ENCODE data around the gene AGAP5. TPM values are rescaled to one million over a fixed set of nuclear protein-coding genes. Genes with fewer than 3 reads are reported as not detected.
"Not testable (repeated sequence)": the region's sequence is repeated elsewhere in the genome, so short reads cannot be mapped to it uniquely, and the experiment has no call there.

The AGAP5 gene
- total RNA-seq = 10 to 100 TPM; 10.2 to 11.3 TPM

DNA sequence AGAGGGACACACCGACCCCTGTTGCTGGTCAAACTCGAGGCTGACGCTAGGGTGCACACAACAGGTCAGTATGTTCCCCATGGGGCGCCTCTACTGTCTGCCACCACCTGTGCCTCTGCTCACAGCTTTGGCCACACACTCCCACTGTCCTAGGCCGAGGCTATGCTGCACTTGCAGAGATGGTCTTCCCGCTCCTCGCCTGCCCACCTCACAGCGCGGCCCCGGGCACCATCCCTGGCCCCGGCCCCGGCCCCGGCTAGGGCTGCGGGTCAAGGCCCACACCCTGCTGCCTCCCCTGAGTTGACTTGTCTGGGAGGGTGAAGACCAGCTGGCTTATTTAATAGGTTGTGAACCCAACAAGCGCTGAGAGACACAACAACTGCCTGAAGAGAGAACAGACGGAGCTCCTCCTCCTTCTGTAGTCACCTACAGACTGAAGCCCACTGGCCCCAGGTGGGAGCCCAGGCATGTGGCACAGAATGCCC lies at the start of gene AGAP5:
AGAP5 (minus strand) TSS at position 435 of the 485 bp plus-strand sequence; CDS start at position 81, 354 bp downstream.
- H3K27ac Mint-ChIP-seq; DNase-seq; POLR2A ChIA-PET; ATAC-seq (ENCODE audit: low read depth); H3K4me1 Mint-ChIP-seq; H3K9me3 Mint-ChIP-seq; H3K27me3 Mint-ChIP-seq; H3K4me3 Mint-ChIP-seq; H3K36me3 Mint-ChIP-seq: not testable (repeated sequence)

DNA sequence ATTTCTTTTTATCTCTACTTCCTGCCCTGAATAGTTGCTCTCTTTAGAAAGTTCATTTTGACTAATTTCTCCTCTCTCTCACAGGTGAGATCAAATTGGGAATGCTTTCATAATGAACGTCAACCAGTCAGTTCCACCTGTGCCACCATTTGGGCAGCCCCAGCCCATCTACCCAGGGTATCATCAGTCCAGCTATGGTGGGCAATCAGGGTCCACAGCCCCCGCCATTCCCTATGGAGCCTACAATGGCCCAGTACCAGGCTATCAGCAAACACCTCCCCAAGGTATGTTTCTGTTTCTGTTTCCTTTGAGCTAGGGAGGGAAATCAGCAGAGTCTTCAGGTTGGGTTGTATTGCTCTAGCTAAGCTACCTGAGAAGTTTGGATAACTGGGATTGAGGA lies 48.8 kb upstream of the AGAP5 start:
- ATAC-seq (ENCODE audit: low read depth) (no peak), DNase-seq (no peak)
- H3K36me3 Mint-ChIP-seq = peaks cover 19% of the 10 kb centered on the region
- peak overlapping the region; percentile 39 for H3K4me3 Mint-ChIP-seq
- no peaks in the 10 kb centered on the region for H3K9me3 Mint-ChIP-seq
- POLR2A ChIA-PET = interaction anchor here (0.9 to 1.4 kb wide), 2 partner anchors 16 to 35 kb away, joined by 3 to 4 read pairs; partner anchors contain the start of gene CHCHD1
- H3K27me3 Mint-ChIP-seq = no peaks in the 10 kb centered on the region
- H3K27ac Mint-ChIP-seq = peak overlapping the region; percentile 45
- H3K4me1 Mint-ChIP-seq = peaks cover 33% of the 10 kb centered on the region

DNA sequence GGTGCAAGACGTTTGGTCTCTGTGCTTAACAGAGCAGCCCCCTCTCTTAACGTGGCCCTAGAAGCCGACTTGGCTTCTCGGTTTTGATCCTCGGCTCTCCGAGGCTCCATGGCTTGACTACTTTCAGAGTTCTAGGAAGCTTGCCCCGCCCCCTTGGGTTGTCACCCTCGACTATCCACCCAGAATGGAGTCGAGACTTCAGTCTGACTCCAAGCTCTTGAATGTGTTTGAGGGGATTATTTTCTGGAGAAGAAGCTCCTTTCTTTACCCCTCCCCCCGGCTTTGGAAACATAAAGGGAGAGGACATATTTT lies 46.7 kb upstream of the AGAP5 start:
- DNase-seq (no peak), ATAC-seq (ENCODE audit: low read depth) (peak; percentile 40)
- no peaks in the 10 kb centered on the region for H3K27me3 Mint-ChIP-seq
- H3K27ac Mint-ChIP-seq = peak overlapping the region; percentile 98
- POLR2A ChIA-PET = interaction anchor here (0.9 to 4.7 kb wide), 6 partner anchors 13 to 134 kb away, joined by 3 to 47 read pairs (median 12); partner anchors contain the start of gene CHCHD1
- peaks cover 25% of the 10 kb centered on the region for H3K4me1 Mint-ChIP-seq
- peaks cover 9% of the 10 kb centered on the region for H3K36me3 Mint-ChIP-seq
- H3K4me3 Mint-ChIP-seq = peak overlapping the region; percentile 98
- no peaks in the 10 kb centered on the region for H3K9me3 Mint-ChIP-seq

DNA sequence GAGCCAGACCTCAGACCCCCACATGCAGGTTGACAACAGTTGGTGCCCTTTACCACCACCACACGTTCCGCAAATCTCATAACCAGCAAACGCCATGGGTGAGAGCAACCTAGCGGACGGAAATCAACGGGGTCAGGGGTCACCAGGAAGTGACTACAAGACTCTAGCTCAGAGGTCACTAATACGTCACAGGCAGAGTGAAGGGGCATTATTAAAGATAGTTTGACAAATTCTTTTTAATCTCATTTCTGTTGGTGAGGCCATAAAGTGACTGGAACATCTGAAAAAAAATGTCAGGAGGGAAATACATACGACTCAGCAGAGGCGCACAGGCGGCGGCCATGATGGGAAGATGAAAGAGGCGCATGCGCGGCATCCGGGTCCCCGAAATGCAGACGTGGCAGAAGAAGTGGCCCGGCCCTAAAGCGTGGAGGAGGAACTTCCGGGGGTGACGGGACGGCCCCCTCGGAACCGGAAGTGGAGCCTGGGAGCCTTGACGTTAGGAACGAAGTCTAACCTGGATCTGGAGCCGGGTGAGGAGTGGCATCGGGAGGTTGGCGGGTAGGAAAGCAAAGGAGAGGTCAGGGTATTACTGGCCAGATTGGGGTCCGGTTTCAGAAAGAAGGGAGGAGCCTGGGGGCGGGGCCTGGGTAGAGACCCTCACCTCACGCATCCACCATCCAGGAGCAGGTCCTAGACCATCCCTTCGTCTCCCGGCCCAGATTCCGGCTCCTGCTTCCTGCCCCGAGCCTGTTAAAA lies 46.2 kb upstream of the AGAP5 start, which contains the start of gene SEC24C:
SEC24C (plus strand) TSS at position 468 of the 759 bp plus-strand sequence. CDS start 2,461 bp downstream, outside the sequence.
- DNase-seq = peak; percentile 93
- ATAC-seq (ENCODE audit: low read depth) = peak; percentile 90
- H3K4me1 Mint-ChIP-seq = peaks cover 22% of the 10 kb centered on the region
- peak within 1 kb of the TSS; percentile 98 for H3K27ac Mint-ChIP-seq
- H3K27me3 Mint-ChIP-seq = no peaks in the 10 kb centered on the region
- H3K4me3 Mint-ChIP-seq = peak within 1 kb of the TSS; percentile 98
- no peaks in the 10 kb centered on the region for H3K9me3 Mint-ChIP-seq
- POLR2A ChIA-PET = interaction anchor here (0.5 to 4.7 kb wide), 10 partner anchors 10 to 248 kb away, joined by 3 to 47 read pairs (median 5); partner anchors contain the start of genes CHCHD1 and PPP3CB
- H3K36me3 Mint-ChIP-seq = peaks cover 6% of the 10 kb centered on the region

DNA sequence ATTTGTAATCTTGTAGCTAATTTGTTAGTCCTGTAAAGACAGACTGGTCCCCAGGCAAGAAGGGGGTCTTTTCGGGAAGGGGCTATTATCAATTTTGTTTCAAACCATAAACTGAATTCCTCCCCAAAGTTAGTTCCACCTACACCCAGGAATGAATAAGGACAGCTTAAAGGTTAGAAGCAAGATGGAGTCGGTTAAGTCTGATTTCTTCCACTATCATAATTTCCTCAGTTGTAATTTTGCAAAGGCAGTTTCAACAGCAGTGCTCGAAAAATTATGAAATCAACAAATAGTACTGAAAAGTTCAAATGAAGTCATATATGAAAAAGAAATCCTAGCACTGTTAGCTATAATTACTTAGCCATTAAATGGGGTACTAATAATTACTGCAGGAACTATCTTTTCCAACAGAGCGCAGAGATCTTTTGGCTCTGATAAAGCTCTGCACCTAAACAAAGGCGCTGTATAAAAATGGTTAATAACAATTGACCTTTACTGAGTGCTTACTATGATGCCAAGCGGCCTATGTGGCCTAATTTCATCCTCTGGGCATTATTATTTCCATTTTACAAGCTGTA lies 45.5 kb upstream of the AGAP5 start:
- peak overlapping the region; percentile 98 for H3K4me3 Mint-ChIP-seq
- no peaks in the 10 kb centered on the region for H3K9me3 Mint-ChIP-seq
- H3K4me1 Mint-ChIP-seq = peaks cover 20% of the 10 kb centered on the region
- ATAC-seq (ENCODE audit: low read depth) = no peak
- peak overlapping the region; percentile 98 for H3K27ac Mint-ChIP-seq
- POLR2A ChIA-PET = interaction anchor here (0.5 to 4.7 kb wide), 11 partner anchors 10 to 247 kb away, joined by 3 to 47 read pairs (median 3); partner anchors contain the start of genes CHCHD1 and PPP3CB
- no peaks in the 10 kb centered on the region for H3K27me3 Mint-ChIP-seq
- peaks cover 3% of the 10 kb centered on the region for H3K36me3 Mint-ChIP-seq
- no peak for DNase-seq

DNA sequence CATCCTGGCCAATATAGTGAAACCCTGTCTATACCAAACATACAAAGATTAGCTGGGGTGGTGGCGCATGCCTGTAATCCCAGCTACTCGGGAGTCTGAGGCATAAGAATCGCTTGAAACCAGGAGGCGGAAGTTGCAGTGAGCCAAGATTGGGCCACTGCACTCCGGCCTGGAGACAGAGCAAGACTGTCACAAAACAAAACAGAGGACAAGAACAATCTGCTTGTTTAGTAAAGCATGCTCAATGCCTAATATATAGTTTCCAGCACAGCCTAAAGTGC lies 44.5 kb upstream of the AGAP5 start:
- Mint-ChIP-seq H3K4me3 (peak overlapping the region; percentile 98), H3K36me3 (peaks cover 3% of the 10 kb centered on the region), H3K4me1 (peaks cover 19% of the 10 kb centered on the region), H3K27ac (no peak overlapping the region), H3K27me3 (no peaks in the 10 kb centered on the region), H3K9me3 (no peaks in the 10 kb centered on the region)
- DNase-seq (no peak), ATAC-seq (ENCODE audit: low read depth) (no peak)
- POLR2A ChIA-PET = interaction anchor here (2.2 to 4.7 kb wide), 3 partner anchors 11 to 68 kb away, joined by 7 to 47 read pairs (median 23); a partner anchor contains a TSS

DNA sequence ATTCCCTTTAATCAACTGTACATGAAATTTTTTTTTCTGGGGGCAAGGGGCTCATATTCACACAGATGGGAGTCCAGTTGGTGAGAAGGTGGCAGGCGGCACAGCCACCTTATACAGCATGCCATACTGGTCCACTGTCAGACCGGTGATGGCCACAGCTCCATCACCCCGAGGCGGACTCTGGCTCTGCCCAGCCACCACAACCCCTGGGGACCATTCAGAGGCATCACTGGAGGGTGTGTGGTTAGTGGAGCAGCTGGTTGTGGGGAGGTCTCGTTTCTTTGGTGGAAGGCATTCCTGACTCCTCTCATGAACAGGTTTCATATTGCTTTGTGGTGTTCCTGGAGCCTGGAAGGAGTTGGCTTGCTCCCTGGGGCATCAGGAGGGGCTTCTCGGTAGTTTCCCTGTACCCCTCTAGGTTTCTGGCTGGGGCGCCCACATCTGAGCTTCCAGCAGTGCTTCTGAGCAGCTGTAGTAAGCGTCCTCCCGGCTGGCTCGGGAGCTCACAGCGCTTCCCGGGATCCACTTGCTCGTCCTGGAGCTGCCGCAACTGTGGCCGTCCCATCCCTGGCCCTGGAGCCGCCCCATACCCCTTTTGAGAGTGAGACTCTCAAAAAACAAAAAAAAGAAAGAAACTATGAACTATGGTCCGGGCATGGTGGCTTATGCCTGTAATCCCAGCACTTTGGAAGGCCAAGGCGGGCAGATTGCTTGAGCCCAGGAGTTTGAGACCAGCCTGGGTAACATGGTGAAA lies 42.8 kb upstream of the AGAP5 start:
- not testable (repeated sequence) for ATAC-seq (ENCODE audit: low read depth); H3K36me3 Mint-ChIP-seq; H3K9me3 Mint-ChIP-seq; H3K4me1 Mint-ChIP-seq; H3K27ac Mint-ChIP-seq; DNase-seq; H3K4me3 Mint-ChIP-seq; H3K27me3 Mint-ChIP-seq
- POLR2A ChIA-PET = interaction anchor here (0.6 to 0.7 kb wide), 2 partner anchors 31 to 70 kb away, joined by 3 read pairs; a partner anchor contains a TSS

DNA sequence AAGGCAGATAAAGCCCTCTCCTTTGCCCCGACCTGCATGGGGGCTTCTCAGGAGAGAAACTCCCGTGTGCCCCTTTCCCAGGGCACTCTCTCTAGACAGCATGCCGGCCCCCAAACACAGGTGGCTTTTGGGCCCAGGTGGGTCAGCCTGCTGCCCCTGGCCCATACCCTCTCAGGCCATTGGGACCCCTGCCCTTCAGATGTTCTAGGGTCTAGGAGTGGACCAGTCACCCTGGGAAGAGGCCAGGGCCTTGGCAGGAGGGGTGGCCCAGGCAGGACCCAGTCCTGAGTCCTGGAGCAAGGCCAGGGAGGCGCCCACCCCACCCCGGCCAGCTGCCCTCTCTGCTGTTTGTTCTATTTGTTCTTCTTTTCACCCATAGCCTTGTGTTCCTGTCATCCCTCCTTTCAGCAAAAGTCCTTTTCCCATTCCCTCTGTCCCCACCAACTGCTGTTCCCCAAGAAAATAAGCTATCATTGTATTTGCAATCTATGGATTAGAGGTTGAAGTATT lies 36.9 kb upstream of the AGAP5 start:
- ATAC-seq (ENCODE audit: low read depth) = no peak
- Mint-ChIP-seq H3K9me3 (no peaks in the 10 kb centered on the region), H3K4me1 (peaks cover 7% of the 10 kb centered on the region), H3K27me3 (no peaks in the 10 kb centered on the region), H3K4me3 (no peak overlapping the region), H3K36me3 (peaks cover 2% of the 10 kb centered on the region), H3K27ac (no peak overlapping the region)
- DNase-seq = no peak
- POLR2A ChIA-PET = no interaction called here

DNA sequence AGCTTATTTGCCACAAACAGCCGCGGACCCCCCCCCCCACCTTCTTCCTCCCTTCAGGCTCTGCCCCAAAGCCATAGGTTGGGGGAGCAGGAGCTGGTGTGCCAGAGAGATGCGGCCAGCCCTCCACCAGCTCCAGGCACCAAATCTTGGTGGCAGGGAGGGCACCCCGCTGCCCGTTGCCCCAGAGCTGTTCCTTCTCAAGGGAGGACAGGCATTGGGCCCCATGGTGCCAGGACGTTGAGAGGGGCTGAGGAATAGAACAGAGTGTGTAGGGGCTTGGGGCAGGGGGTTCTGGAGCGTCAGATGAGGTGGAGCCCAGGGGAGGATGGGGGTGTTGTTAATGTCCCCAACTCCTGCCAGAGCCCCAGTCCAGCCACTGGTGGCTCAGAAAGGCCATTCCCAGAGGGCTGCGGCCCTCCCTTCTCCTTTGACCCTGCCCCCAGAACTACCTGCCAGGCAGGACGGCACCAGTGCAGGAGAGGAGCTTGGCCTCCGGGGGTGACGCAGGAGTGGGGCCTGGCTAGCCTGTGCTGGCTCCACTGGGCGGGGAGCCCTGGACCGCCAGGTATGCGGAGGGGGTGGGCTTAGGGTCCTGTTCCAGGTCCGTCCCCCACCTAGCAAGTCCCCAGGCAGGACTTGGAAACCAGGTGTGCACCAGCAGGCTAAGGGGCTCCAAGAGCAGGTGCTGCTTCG lies 36.3 kb upstream of the AGAP5 start:
- Mint-ChIP-seq H3K9me3 (no peaks in the 10 kb centered on the region), H3K27ac (no peak overlapping the region), H3K36me3 (peaks cover 2% of the 10 kb centered on the region), H3K27me3 (no peaks in the 10 kb centered on the region), H3K4me3 (no peak overlapping the region), H3K4me1 (peaks cover 7% of the 10 kb centered on the region)
- POLR2A ChIA-PET = interaction anchor here (0.6 kb wide), 1 partner anchor 9 kb away, joined by 3 read pairs; no protein-coding TSS in a partner anchor
- ATAC-seq (ENCODE audit: low read depth) (no peak), DNase-seq (no peak)

DNA sequence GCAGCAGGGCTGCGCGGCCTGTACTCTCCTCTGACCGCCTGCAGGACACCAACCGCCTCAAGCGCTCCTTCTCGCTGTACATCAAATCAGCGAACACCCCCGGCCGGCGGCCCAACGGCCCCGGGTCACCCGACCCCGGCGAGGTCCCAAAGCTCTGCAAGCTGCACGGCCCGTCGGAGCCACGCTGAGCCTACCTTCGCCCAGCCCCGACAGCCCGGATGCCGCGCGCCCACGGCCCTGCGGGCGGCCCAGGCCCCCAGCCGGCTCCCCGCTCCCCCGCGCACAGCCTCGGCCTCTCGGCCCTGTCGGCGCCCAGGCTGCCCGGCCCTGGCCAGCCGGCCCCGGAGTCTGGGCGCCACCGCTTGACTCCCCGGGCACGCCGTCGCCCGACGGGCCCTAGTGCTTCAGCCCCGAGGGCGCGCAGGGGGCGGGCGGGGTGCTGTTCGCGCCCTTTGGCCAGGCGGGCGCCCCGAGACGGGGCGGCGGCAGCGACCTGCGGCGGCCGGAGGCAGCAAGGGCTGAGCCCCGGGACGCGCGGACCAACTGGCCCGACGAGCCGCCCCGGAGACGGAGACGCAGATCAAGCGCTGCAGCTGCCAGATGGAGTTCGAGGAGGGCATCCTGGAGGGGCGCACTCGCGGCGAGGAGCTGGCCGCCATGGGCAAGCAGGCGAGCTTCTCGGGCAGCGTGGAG lies 35.2 kb upstream of the AGAP5 start:
- Mint-ChIP-seq H3K36me3 (peaks cover 2% of the 10 kb centered on the region), H3K27me3 (no peaks in the 10 kb centered on the region), H3K9me3 (no peaks in the 10 kb centered on the region), H3K4me3 (no peak overlapping the region), H3K4me1 (peaks cover 7% of the 10 kb centered on the region), H3K27ac (no peak overlapping the region)
- ATAC-seq (ENCODE audit: low read depth) (no peak), DNase-seq (no peak)
- POLR2A ChIA-PET = interaction anchor here (0.6 to 4.0 kb wide), 2 partner anchors 11 kb away, joined by 3 to 47 read pairs; partner anchors contain the start of gene SEC24C

DNA sequence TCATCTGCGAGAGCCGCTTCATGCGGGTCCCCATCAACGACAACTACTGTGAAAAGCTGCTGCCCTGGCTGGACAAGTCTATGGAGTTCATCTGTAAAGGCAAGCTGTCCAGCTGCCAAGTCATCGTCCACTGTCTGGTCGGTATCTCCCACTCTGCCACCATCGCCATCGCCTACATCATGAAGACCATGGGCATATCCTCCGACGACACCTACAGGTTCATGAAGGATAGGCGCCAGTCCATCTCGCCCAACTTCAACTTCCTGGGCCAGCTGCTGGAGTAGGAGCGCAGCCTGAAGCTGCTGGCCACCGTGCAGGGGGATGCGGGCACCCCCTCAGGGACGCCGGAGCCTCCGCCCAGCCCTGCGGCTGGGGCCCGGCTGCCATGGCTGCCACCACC lies 34.5 kb upstream of the AGAP5 start:
- peak overlapping the region; percentile 33 for H3K4me3 Mint-ChIP-seq
- ATAC-seq (ENCODE audit: low read depth) (no peak), DNase-seq (no peak)
- H3K4me1 Mint-ChIP-seq = peaks cover 7% of the 10 kb centered on the region
- H3K27ac Mint-ChIP-seq = no peak overlapping the region
- no peaks in the 10 kb centered on the region for H3K27me3 Mint-ChIP-seq
- no peaks in the 10 kb centered on the region for H3K9me3 Mint-ChIP-seq
- H3K36me3 Mint-ChIP-seq = peaks cover 2% of the 10 kb centered on the region
- POLR2A ChIA-PET = interaction anchor here (4.0 kb wide), 1 partner anchor 11 kb away, joined by 47 read pairs; the partner anchor contains the start of gene SEC24C

Measured in activated naive CD8-positive, alpha-beta T cell treated with anti-CD3 and anti-CD28 coated beads, Interleukin-2, amount 10 ng/mL, durations not matched to agents 7 days and 5 days (primary cell).